Measurements from ENCODE around the gene ADRA2A.

DNA sequence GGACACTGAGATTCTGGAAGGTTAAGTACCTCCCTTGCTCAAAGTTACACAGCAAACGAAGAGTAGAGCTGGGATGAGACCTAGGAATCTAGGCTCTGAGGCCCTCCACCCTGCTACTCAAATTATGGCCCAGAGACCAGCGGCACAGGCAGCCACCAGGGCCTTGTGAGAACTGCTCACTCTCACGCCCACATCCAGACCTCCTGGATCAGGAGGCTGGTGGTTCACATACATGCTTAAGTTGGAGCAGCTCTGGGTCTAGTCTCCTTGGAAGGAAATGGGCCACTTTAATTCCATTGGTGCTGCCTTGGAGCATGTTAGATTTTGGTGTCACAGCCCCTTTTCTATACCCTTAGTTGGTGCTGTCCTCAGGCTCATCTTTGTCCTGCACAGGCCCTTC is 41.9 kb downstream of the ADRA2A start:
- TF ChIP-seq EP300 (IDR thresholded peaks at IDR 0.05), result no peak
- TF ChIP-seq, protein P1, sequence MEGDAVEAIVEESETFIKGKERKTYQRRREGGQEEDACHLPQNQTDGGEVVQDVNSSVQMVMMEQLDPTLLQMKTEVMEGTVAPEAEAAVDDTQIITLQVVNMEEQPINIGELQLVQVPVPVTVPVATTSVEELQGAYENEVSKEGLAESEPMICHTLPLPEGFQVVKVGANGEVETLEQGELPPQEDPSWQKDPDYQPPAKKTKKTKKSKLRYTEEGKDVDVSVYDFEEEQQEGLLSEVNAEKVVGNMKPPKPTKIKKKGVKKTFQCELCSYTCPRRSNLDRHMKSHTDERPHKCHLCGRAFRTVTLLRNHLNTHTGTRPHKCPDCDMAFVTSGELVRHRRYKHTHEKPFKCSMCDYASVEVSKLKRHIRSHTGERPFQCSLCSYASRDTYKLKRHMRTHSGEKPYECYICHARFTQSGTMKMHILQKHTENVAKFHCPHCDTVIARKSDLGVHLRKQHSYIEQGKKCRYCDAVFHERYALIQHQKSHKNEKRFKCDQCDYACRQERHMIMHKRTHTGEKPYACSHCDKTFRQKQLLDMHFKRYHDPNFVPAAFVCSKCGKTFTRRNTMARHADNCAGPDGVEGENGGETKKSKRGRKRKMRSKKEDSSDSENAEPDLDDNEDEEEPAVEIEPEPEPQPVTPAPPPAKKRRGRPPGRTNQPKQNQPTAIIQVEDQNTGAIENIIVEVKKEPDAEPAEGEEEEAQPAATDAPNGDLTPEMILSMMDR (IDR thresholded peaks at IDR 0.05), result no peak
